Upper lobe of left lung (tissue), 6 donors: ENCODE measurements around the gene PDE4A. TPM values are rescaled to one million over a fixed set of nuclear protein-coding genes. Genes with fewer than 3 reads are reported as not detected.

Source experiments
- ATAC-seq, 2 donors: fragments of 200-7000 bp; cut with Tn5 transposase; one replicate each; pipeline ENCODE4 v1.9.1; 2022; ENCODE audit warnings: mild to moderate bottlenecking in 2 of 2, moderate library complexity in 2 of 2; ENCODE audit not compliant: low FRiP score in 2 of 2
- DNase-seq, 2 donors: peaks; one replicate each; pipeline ENCODE4 v3.0.0-alpha.2; 2019 to 2020
- H3K27ac ChIP-seq, 4 donors: fragments of 200-600 bp; sonication (generic); one replicate each; pipeline ENCODE4 v1.5.1; 2016 to 2019
- H3K27me3 ChIP-seq, 4 donors: fragments of 200-600 bp; sonication (generic); one replicate each; pipeline ENCODE4 v1.5.1; 2017 to 2019
- H3K36me3 ChIP-seq, 4 donors: fragments of 200-600 bp; sonication (generic); one replicate each; pipeline ENCODE4 v1.5.1; 2016 to 2019
- H3K4me1 ChIP-seq, 4 donors: fragments of 200-600 bp; sonication (generic); one replicate each; pipeline ENCODE4 v1.5.1; 2018 to 2019
- H3K4me3 ChIP-seq, 4 donors: fragments of 200-600 bp; sonication (generic); one replicate each; pipeline ENCODE4 v1.5.1; 2017 to 2019; ENCODE audit warnings: mild to moderate bottlenecking in 2 of 4, moderate library complexity in 1 of 4
- H3K9me3 ChIP-seq, 4 donors: fragments of 200-600 bp; sonication (generic); one replicate each; pipeline ENCODE4 v1.5.1; 2018 to 2019
- EP300 ChIP-seq, 4 donors: sonication (generic); formaldehyde crosslinking; IDR thresholded peaks; one replicate each; pipeline ENCODE4 v1.5.1; 2017; ENCODE audit warnings: antibody characterized with exemption in 4 of 4, control low read depth in 2 of 4
- POLR2A ChIP-seq, 4 donors: fragments of 450-650 bp; IDR thresholded peaks; one replicate each; pipeline ENCODE4 v1.5.1; 2016 to 2017; ENCODE audit warnings: antibody characterized with exemption in 4 of 4, mild to moderate bottlenecking in 2 of 4
- POLR2AphosphoS5 ChIP-seq, 2 donors: sonication (generic); formaldehyde crosslinking; IDR thresholded peaks; one replicate each; pipeline ENCODE4 v1.5.1; 2017; ENCODE audit warnings: antibody characterized with exemption in 2 of 2
- WGBS, 2 donors: methylation state at CpG; one replicate each; pipeline ENCODE4 v1.1.5; 2017 to 2018; 5-methylcytosine and 5-hydroxymethylcytosine counted together
- total RNA-seq, 6 donors: library from RNA; depleted of rRNA in 4 of 6; stranded (reverse); fragments of >200 nt in 4 of 6; gene quantifications; one replicate each; pipeline versions ENCODE4 v1.1.0 to v1.2.1, GENCODE V29; 2016 to 2021
- TF ChIP-seq, protein P1 (sequence below), 6 experiments: fragments of 450-650 bp in 4 of 6; fragments of 200-600 bp in 2 of 6; sonication (generic) in 2 of 6; IDR thresholded peaks; one replicate each; pipeline ENCODE4 v1.5.1; 2016 to 2019; ENCODE audit warnings: antibody characterized with exemption in 6 of 6
- donor health status: DM: no; HTN: no; CAD: no; lungs with moderate emphysema.
- donor health status: DM: no; HTN: yes; CAD: no; lungs with severe emphysema.

The PDE4A gene
- total RNA-seq, 6 donors from 2014 or later: 22.8 to 38.2 (median 31.2) TPM

GRCh38 chr19:10518444-10519361, 98.4 kb downstream of the PDE4A start:
- 12 to 17% methylated on average over 21 to 31 of the region's 33 CpGs for WGBS, 2 donors
- H3K4me3 ChIP-seq: peak overlapping the region in 1 of 4 donors; percentile 6
- DNase-seq (peak in 1 of 2 donors; percentile 59), ATAC-seq (no peak)
- H3K4me1 ChIP-seq: peaks cover 17 to 36% (median 22%) of the 10 kb centered on the region in 4 donors
- H3K27ac ChIP-seq: peak overlapping the region in 1 of 4 donors; percentile 30
- H3K27me3 ChIP-seq: peaks cover 3 to 40% (median 30%) of the 10 kb centered on the region in 4 donors
- TF ChIP-seq POLR2AphosphoS5 (IDR thresholded peaks at IDR 0.05) (no peak), POLR2A (IDR thresholded peaks at IDR 0.05) (no peak), EP300 (IDR thresholded peaks at IDR 0.05) (no peak)
- TF ChIP-seq, protein P1, sequence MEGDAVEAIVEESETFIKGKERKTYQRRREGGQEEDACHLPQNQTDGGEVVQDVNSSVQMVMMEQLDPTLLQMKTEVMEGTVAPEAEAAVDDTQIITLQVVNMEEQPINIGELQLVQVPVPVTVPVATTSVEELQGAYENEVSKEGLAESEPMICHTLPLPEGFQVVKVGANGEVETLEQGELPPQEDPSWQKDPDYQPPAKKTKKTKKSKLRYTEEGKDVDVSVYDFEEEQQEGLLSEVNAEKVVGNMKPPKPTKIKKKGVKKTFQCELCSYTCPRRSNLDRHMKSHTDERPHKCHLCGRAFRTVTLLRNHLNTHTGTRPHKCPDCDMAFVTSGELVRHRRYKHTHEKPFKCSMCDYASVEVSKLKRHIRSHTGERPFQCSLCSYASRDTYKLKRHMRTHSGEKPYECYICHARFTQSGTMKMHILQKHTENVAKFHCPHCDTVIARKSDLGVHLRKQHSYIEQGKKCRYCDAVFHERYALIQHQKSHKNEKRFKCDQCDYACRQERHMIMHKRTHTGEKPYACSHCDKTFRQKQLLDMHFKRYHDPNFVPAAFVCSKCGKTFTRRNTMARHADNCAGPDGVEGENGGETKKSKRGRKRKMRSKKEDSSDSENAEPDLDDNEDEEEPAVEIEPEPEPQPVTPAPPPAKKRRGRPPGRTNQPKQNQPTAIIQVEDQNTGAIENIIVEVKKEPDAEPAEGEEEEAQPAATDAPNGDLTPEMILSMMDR (IDR thresholded peaks at IDR 0.05): no peak
- no peaks in the 10 kb centered on the region for H3K36me3 ChIP-seq
- no peaks in the 10 kb centered on the region for H3K9me3 ChIP-seq

Other genes with a start within 250 kb of the PDE4A start
- 100 to 1,000 TPM in 1 of 6 donors, 10 to 100 TPM in 5; 54.0 to 166 (median 63.9) TPM for gene DNMT1, start 225.6 kb upstream of the PDE4A start, total RNA-seq
- 10 to 100 TPM in 4 of 6 donors, 1 to 10 TPM in 2; 9.1 to 30.0 (median 16.0) TPM for gene S1PR2, start 189.2 kb upstream of the PDE4A start, total RNA-seq
- 10 to 100 TPM; 23.0 to 70.8 (median 45.0) TPM for gene MRPL4, start 168.3 kb upstream of the PDE4A start, total RNA-seq
- 100 to 1,000 TPM; 190 to 791 (median 356) TPM for gene ICAM1, start 149.4 kb upstream of the PDE4A start, total RNA-seq
- 10 to 100 TPM in 5 of 6 donors, 1 to 10 TPM in 1; 6.3 to 24.3 (median 12.0) TPM for gene ICAM4, start 133.6 kb upstream of the PDE4A start, total RNA-seq
- 100 to 1,000 TPM in 1 of 6 donors, 10 to 100 TPM in 5; 19.5 to 102 (median 27.2) TPM for gene ICAM5, start 130.6 kb upstream of the PDE4A start, total RNA-seq
- 10 to 100 TPM in 1 of 6 donors, 1 to 10 TPM in 5; 1.8 to 21.6 (median 5.4) TPM for gene ZGLP1, start 110.7 kb upstream of the PDE4A start, total RNA-seq
- 10 to 100 TPM; 16.6 to 27.5 (median 26.0) TPM for gene FDX2, start 104.5 kb upstream of the PDE4A start, total RNA-seq
- 10 to 100 TPM; 17.8 to 49.9 (median 37.2) TPM for gene RAVER1, start 87.0 kb upstream of the PDE4A start, total RNA-seq
- 10 to 100 TPM; 12.7 to 53.9 (median 20.5) TPM for gene ICAM3, start 80.9 kb upstream of the PDE4A start, total RNA-seq
- 100 to 1,000 TPM in 5 of 6 donors, 10 to 100 TPM in 1; 91.5 to 569 (median 152) TPM for gene TYK2, start 40.0 kb upstream of the PDE4A start, total RNA-seq
- gene CDC37, start 17.0 kb upstream of the PDE4A start, total RNA-seq: 100 to 1,000 TPM; 104 to 388 (median 169) TPM
- gene KEAP1, start 82.8 kb downstream of the PDE4A start, total RNA-seq: 10 to 100 TPM; 34.6 to 85.1 (median 60.7) TPM
- 1 to 10 TPM in 4 of 6 donors, under 1 TPM in 2; 0.49 to 2.7 (median 1.8) TPM for gene S1PR5, start 96.9 kb downstream of the PDE4A start, total RNA-seq
- gene ATG4D, start 123.4 kb downstream of the PDE4A start, total RNA-seq: 10 to 100 TPM; 18.1 to 49.2 (median 27.7) TPM
- 10 to 100 TPM; 13.1 to 74.4 (median 24.5) TPM for gene KRI1, start 145.5 kb downstream of the PDE4A start, total RNA-seq
- 10 to 100 TPM in 5 of 6 donors, 1 to 10 TPM in 1; 2.1 to 21.3 (median 15.9) TPM for gene CDKN2D, start 148.4 kb downstream of the PDE4A start, total RNA-seq
- 10 to 100 TPM; 35.1 to 63.1 (median 45.7) TPM for gene AP1M2, start 166.8 kb downstream of the PDE4A start, total RNA-seq
- gene SLC44A2, start 205.0 kb downstream of the PDE4A start, total RNA-seq: 100 to 1,000 TPM; 117 to 333 (median 197) TPM
- 100 to 1,000 TPM; 121 to 193 (median 169) TPM for gene ILF3, start 233.8 kb downstream of the PDE4A start, total RNA-seq